Measurements from ENCODE around the gene ROPN1L.
A peak's percentile ranks its signal among the peaks of the same experiment; 100 is the strongest.

ROPN1L gene

DNA sequence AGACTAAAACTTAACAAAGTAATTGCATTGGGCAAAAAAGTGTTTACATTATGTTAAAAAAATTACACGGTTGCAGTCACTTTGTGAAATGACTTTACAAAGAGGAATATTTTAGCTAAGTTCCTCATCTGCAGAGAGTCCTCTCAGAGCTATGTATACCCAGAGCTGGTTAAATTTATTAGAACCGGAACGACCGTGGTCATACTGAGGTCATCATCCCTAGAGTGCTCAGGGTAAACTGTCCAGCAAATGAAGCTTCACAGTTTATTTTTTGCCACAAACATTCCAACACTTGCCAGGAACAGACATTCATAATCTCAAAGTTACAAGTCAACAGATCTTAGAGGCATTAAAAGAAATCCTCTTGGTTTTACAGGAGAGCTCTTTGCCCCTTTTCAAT is 897 bp downstream of the ROPN1L start:
- Histone ChIP-seq H4K20me1 (ENCODE audit: insufficient read depth, low read length) (no peaks in the 10 kb centered on the region), H3K9me3 (ENCODE audit: insufficient read depth, low read length, severe bottlenecking) (no peaks in the 10 kb centered on the region), H3K36me3 (ENCODE audit: insufficient read depth, low read length) (no peaks in the 10 kb centered on the region; the same call in 1 of the 2 replicates), H3K79me2 (ENCODE audit: insufficient read depth, low read length) (no peaks in the 10 kb centered on the region), H3K27me3 (ENCODE audit: insufficient read depth, low read length, poor library complexity) (no peaks in the 10 kb centered on the region), H3K27ac (ENCODE audit: low read length) (no peak overlapping the region), H3K9ac (ENCODE audit: low read depth, low read length) (no peak overlapping the region), H3K4me2 (ENCODE audit: insufficient read depth, low read length) (peak overlapping the region; percentile 97; the same call in 1 of the 2 replicates), H2AFZ (ENCODE audit: low read depth, low read length) (no peak overlapping the region), H3K4me3 (ENCODE audit: low read depth in 1 of 2, low read length in 2 of 2) (0 out of 4 replicates have a peak overlapping the region, but pooled peaks of 1 of the 2 experiments have one; percentile 96), H3K4me1 (ENCODE audit: insufficient read depth, low read length) (peaks cover 52% of the 10 kb centered on the region)
- DNase-seq (no peak), ATAC-seq (ENCODE audit: insufficient read depth, low read depth) (no peak)
- TF ChIP-seq, protein P1, sequence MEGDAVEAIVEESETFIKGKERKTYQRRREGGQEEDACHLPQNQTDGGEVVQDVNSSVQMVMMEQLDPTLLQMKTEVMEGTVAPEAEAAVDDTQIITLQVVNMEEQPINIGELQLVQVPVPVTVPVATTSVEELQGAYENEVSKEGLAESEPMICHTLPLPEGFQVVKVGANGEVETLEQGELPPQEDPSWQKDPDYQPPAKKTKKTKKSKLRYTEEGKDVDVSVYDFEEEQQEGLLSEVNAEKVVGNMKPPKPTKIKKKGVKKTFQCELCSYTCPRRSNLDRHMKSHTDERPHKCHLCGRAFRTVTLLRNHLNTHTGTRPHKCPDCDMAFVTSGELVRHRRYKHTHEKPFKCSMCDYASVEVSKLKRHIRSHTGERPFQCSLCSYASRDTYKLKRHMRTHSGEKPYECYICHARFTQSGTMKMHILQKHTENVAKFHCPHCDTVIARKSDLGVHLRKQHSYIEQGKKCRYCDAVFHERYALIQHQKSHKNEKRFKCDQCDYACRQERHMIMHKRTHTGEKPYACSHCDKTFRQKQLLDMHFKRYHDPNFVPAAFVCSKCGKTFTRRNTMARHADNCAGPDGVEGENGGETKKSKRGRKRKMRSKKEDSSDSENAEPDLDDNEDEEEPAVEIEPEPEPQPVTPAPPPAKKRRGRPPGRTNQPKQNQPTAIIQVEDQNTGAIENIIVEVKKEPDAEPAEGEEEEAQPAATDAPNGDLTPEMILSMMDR (IDR thresholded peaks at IDR 0.05; ENCODE audit: borderline replicate concordance, extremely low read depth, low read length, poor library complexity, severe bottlenecking), result no peak
- no peak for TF ChIP-seq EZH2 (IDR thresholded peaks at IDR 0.05; ENCODE audit: borderline replicate concordance, low read depth, low read length, severe bottlenecking)

DNA sequence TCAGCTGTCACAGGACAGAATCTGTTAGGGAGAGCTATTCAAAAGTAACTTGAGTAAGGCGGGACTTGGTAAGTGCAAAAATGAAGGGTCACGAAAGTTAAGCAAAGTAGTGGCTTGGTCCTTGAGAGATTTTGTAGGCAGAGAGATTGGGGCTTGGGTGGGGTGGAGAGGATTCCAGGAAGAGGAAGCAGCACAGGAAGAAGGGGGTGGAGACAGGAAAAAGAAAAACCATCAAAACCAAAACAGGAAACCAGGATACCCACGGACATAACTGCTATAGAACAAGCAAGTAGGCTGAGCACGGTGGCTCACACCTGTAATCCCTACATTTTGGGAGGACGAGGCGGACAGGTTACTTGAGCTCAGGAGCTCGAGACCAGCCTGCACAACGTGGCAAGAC is 3.7 kb downstream of the ROPN1L start:
- H3K4me3 ChIP-seq (ENCODE audit: low read depth in 1 of 2, low read length in 2 of 2), result no peak overlapping the region
- TF ChIP-seq, protein P1 (IDR thresholded peaks at IDR 0.05; ENCODE audit: borderline replicate concordance, extremely low read depth, low read length, poor library complexity, severe bottlenecking), result no peak
- no peak for TF ChIP-seq EZH2 (IDR thresholded peaks at IDR 0.05; ENCODE audit: borderline replicate concordance, low read depth, low read length, severe bottlenecking)
- H2AFZ ChIP-seq (ENCODE audit: low read depth, low read length), result 0 out of 2 replicates have a peak overlapping the region, but pooled peaks have one; percentile 19
- no peaks in the 10 kb centered on the region for H3K27me3 ChIP-seq (ENCODE audit: insufficient read depth, low read length, poor library complexity)
- H3K4me1 ChIP-seq (ENCODE audit: insufficient read depth, low read length), result peaks cover 52% of the 10 kb centered on the region
- H4K20me1 ChIP-seq (ENCODE audit: insufficient read depth, low read length), result no peaks in the 10 kb centered on the region
- H3K9ac ChIP-seq (ENCODE audit: low read depth, low read length), result 0 out of 2 replicates have a peak overlapping the region, but pooled peaks have one; percentile 14
- no peaks in the 10 kb centered on the region for H3K9me3 ChIP-seq (ENCODE audit: insufficient read depth, low read length, severe bottlenecking)
- DNase-seq (peak; percentile 73), ATAC-seq (ENCODE audit: insufficient read depth, low read depth) (peak; percentile 50)
- H3K79me2 ChIP-seq (ENCODE audit: insufficient read depth, low read length), result no peaks in the 10 kb centered on the region
- H3K4me2 ChIP-seq (ENCODE audit: insufficient read depth, low read length), result peak overlapping the region; percentile 39; the same call in 1 of the 2 replicates
- no peaks in the 10 kb centered on the region for H3K36me3 ChIP-seq (ENCODE audit: insufficient read depth, low read length)
- H3K27ac ChIP-seq (ENCODE audit: low read length), result peak overlapping the region; percentile 81

DNA sequence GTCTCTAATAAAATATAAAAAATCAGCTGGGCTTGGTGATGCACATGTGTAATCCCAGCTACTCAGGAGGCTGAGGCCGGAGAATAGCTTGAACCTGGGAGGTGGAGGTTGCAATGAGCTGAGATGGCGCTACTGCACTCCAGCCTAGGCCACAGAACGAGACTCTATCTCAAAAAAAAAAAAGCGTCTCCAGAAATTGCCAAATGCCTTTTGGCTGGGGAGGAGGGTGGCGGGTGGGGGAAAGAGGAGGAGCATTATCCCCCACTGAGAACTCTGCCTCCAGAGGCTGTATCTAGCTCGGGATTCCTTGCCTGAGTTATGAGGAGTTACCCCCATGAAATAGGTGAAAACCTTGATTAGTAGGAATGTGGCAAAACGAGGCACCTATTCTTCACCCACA is 4.8 kb downstream of the ROPN1L start:
- no peak overlapping the region for H2AFZ ChIP-seq (ENCODE audit: low read depth, low read length)
- H3K9me3 ChIP-seq (ENCODE audit: insufficient read depth, low read length, severe bottlenecking), result no peaks in the 10 kb centered on the region
- peaks cover 49% of the 10 kb centered on the region for H3K4me1 ChIP-seq (ENCODE audit: insufficient read depth, low read length)
- H3K4me3 ChIP-seq (ENCODE audit: low read depth in 1 of 2, low read length in 2 of 2), result no peak overlapping the region
- no peak for TF ChIP-seq EZH2 (IDR thresholded peaks at IDR 0.05; ENCODE audit: borderline replicate concordance, low read depth, low read length, severe bottlenecking)
- TF ChIP-seq, protein P1 (IDR thresholded peaks at IDR 0.05; ENCODE audit: borderline replicate concordance, extremely low read depth, low read length, poor library complexity, severe bottlenecking), result no peak
- no peaks in the 10 kb centered on the region for H3K36me3 ChIP-seq (ENCODE audit: insufficient read depth, low read length)
- H3K9ac ChIP-seq (ENCODE audit: low read depth, low read length), result no peak overlapping the region
- H3K79me2 ChIP-seq (ENCODE audit: insufficient read depth, low read length), result no peaks in the 10 kb centered on the region
- no peak for ATAC-seq (ENCODE audit: insufficient read depth, low read depth)
- H3K27me3 ChIP-seq (ENCODE audit: insufficient read depth, low read length, poor library complexity), result no peaks in the 10 kb centered on the region
- H3K27ac ChIP-seq (ENCODE audit: low read length), result 0 out of 2 replicates have a peak overlapping the region, but pooled peaks have one; percentile 42
- no peak overlapping the region for H3K4me2 ChIP-seq (ENCODE audit: insufficient read depth, low read length)
- DNase-seq, result peak; percentile 30
- H4K20me1 ChIP-seq (ENCODE audit: insufficient read depth, low read length), result no peaks in the 10 kb centered on the region

Data from DND-41 (cell line).